Skeletal muscle tissue (tissue), 4 donors: ENCODE data around the gene KCNK15. TPM values are rescaled to one million over a fixed set of nuclear protein-coding genes. Genes with fewer than 3 reads are reported as not detected.
A peak's percentile ranks its signal among the peaks of the same experiment; 100 is the strongest.

Experiments used
- H3K27ac ChIP-seq: one replicate; pipeline ENCODE4 v1.7.0; 2013; ENCODE audit warnings: mild to moderate bottlenecking, low read depth, low read length, inconsistent platforms
- H3K27me3 ChIP-seq, 3 donors: one replicate each; pipeline ENCODE4 v1.7.0; 2013; ENCODE audit warnings: low read length in 3 of 3; ENCODE audit not compliant: control insufficient read depth in 3 of 3, insufficient read depth in 3 of 3
- H3K36me3 ChIP-seq, 3 donors: one replicate each; pipeline ENCODE4 v1.7.0; 2013; ENCODE audit warnings: low read length in 3 of 3; ENCODE audit not compliant: control insufficient read depth in 3 of 3, insufficient read depth in 3 of 3
- H3K4me1 ChIP-seq, 3 donors: one replicate each; pipeline ENCODE4 v1.7.0; 2013; ENCODE audit warnings: low read length in 3 of 3, mild to moderate bottlenecking in 3 of 3; ENCODE audit not compliant: control insufficient read depth in 3 of 3, insufficient read depth in 3 of 3
- H3K4me3 ChIP-seq, 3 donors: one replicate each; pipeline ENCODE4 v1.7.0; 2013; ENCODE audit warnings: low read length in 3 of 3
- H3K9ac ChIP-seq, 3 donors: one replicate each; pipeline ENCODE4 v1.7.0; 2013; ENCODE audit warnings: low read length in 3 of 3, mild to moderate bottlenecking in 3 of 3, moderate library complexity in 2 of 3, low read depth in 1 of 3
- H3K9me3 ChIP-seq, 3 donors: one replicate each; pipeline ENCODE4 v1.7.0; 2013; ENCODE audit warnings: low read length in 3 of 3; ENCODE audit not compliant: control insufficient read depth in 3 of 3
- total RNA-seq: library from RNA; depleted of rRNA; stranded (reverse); fragments of >200 nt; gene quantifications from one replicate; pipeline ENCODE4 v1.2.3, GENCODE V29; 2014
- donor health status: Osteomylitis.

Gene KCNK15
- total RNA-seq, 1 donor from 2014 or later: under 0.01 TPM

GRCh38 chr20:44723391-44723790 is 22.3 kb upstream of the KCNK15 start:
- H3K9me3 ChIP-seq: no peaks in the 10 kb centered on the region
- H3K36me3 ChIP-seq: peaks cover 0 to 16% (median 3%) of the 10 kb centered on the region in 3 donors
- no peak overlapping the region for H3K4me3 ChIP-seq
- no peak overlapping the region for H3K9ac ChIP-seq
- H3K27me3 ChIP-seq: no peaks in the 10 kb centered on the region
- H3K4me1 ChIP-seq: peaks cover 6 to 9% (median 9%) of the 10 kb centered on the region in 3 donors
- H3K27ac ChIP-seq: no peak overlapping the region

GRCh38 chr20:44723798-44724362 is 21.8 kb upstream of the KCNK15 start:
- H3K4me3 ChIP-seq: no peak overlapping the region
- peaks cover 0 to 16% (median 3%) of the 10 kb centered on the region in 3 donors for H3K36me3 ChIP-seq
- H3K4me1 ChIP-seq: peaks cover 9 to 12% (median 12%) of the 10 kb centered on the region in 3 donors
- no peaks in the 10 kb centered on the region for H3K9me3 ChIP-seq
- no peak overlapping the region for H3K9ac ChIP-seq
- H3K27ac ChIP-seq: no peak overlapping the region
- no peaks in the 10 kb centered on the region for H3K27me3 ChIP-seq

DNA sequence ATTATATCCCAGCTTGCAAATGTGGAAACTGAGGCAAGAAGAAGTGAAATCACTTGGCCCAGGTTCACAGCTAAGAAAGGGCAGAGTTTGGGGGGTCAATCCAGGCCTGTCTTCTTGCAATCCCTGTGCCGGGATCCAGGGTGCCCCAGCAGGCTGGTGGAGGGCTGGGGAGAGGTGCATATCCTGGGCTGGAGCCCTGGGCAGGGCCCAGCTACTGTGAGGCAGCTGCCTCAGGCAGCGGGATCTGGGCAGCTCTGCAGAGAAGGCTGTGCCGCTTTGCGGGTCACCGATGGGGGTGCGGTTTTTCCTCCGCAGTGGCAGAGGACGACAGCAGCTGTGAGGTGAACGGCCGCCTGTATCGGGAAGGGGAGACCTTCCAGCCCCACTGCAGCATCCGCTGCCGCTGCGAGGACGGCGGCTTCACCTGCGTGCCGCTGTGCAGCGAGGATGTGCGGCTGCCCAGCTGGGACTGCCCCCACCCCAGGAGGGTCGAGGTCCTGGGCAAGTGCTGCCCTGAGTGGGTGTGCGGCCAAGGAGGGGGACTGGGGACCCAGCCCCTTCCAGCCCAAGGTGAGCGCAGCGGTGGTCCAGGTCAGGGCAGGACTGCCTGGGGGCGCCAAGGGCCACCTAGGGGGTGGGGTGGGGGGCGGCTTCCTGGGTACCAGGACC is 21.1 kb upstream of the KCNK15 start:
- H3K27me3 ChIP-seq: no peaks in the 10 kb centered on the region
- no peaks in the 10 kb centered on the region for H3K9me3 ChIP-seq
- H3K9ac ChIP-seq: no peak overlapping the region
- peaks cover 16 to 19% (median 18%) of the 10 kb centered on the region in 3 donors for H3K4me1 ChIP-seq
- H3K4me3 ChIP-seq: no peak overlapping the region
- H3K36me3 ChIP-seq: peaks cover 0 to 14% (median 3%) of the 10 kb centered on the region in 3 donors
- no peak overlapping the region for H3K27ac ChIP-seq

- no peaks in the 10 kb centered on the region for H3K27me3 ChIP-seq
- no peak overlapping the region for H3K4me3 ChIP-seq
- peaks cover 16 to 20% (median 19%) of the 10 kb centered on the region in 3 donors for H3K4me1 ChIP-seq
- H3K9me3 ChIP-seq: no peaks in the 10 kb centered on the region
- H3K27ac ChIP-seq: no peak overlapping the region
- H3K9ac ChIP-seq: no peak overlapping the region
- peaks cover 0 to 12% (median 3%) of the 10 kb centered on the region in 3 donors for H3K36me3 ChIP-seq
Measured at GRCh38 chr20:44725837-44726236, 19.8 kb upstream of the KCNK15 start.

- Histone ChIP-seq H3K36me3 (peaks cover 0 to 12% (median 3%) of the 10 kb centered on the region in 3 donors), H3K9me3 (no peaks in the 10 kb centered on the region), H3K4me1 (peaks cover 20 to 26% (median 24%) of the 10 kb centered on the region in 3 donors)
Measured at GRCh38 chr20:44727039-44727438, 18.6 kb upstream of the KCNK15 start.

DNA sequence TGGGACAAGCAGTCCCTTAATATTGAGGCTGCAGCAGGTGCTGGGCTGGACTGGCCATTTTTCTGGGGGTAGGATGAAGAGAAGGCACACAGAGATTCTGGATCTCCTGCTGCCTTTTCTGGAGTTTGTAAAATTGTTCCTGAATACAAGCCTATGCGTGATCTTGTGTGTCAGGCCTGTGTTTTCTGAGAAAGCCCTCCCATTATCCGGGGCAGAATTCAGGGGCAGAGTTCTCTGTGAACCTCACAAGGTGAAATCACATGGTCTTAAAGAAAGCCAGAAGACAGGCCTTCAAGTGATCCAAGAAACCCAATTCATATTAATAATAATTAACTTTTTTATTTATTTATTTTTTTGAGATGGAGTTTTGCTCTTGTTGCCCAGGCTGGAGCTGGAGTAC is 18.0 kb upstream of the KCNK15 start:
- H3K27me3 ChIP-seq: no peaks in the 10 kb centered on the region
- no peaks in the 10 kb centered on the region for H3K9me3 ChIP-seq
- no peak overlapping the region for H3K4me3 ChIP-seq
- peaks cover 0 to 12% (median 3%) of the 10 kb centered on the region in 3 donors for H3K36me3 ChIP-seq
- H3K4me1 ChIP-seq: peaks cover 20 to 26% (median 24%) of the 10 kb centered on the region in 3 donors
- no peak overlapping the region for H3K27ac ChIP-seq
- H3K9ac ChIP-seq: no peak overlapping the region

More at GRCh38 chr20:44727039-44727438, 18.6 kb upstream of the KCNK15 start:
- H3K4me3 ChIP-seq: no peak overlapping the region
- H3K27ac ChIP-seq: no peak overlapping the region
- H3K9ac ChIP-seq: no peak overlapping the region
- H3K27me3 ChIP-seq: no peaks in the 10 kb centered on the region

GRCh38 chr20:44728801-44729443 is 16.7 kb upstream of the KCNK15 start:
- no peaks in the 10 kb centered on the region for H3K9me3 ChIP-seq
- H3K4me3 ChIP-seq: peak overlapping the region in 1 of 3 donors; percentile 38
- peak overlapping the region in 1 of 3 donors; percentile 57 for H3K9ac ChIP-seq
- no peaks in the 10 kb centered on the region for H3K27me3 ChIP-seq
- peaks cover 23 to 26% (median 24%) of the 10 kb centered on the region in 3 donors for H3K4me1 ChIP-seq
- peaks cover 0 to 7% (median 3%) of the 10 kb centered on the region in 3 donors for H3K36me3 ChIP-seq
- no peak overlapping the region for H3K27ac ChIP-seq

DNA sequence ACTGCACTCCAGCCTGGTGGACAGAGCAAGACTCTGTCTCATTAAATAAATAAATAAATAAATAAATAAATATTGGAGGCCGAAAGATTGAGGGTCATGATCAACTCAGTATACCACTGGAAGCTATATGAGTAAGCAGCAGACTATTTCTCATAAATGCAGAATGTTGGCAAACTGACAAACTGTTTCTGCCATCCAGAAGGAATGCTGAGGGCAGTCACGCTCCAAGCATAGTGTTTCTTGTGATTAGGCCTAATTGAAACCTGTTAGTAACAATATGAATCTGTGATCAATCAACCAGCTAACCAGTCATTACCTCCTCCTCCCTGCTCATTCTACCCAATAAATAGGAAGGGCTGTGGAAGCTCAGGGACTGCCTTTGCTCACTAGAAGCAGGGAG is 15.2 kb upstream of the KCNK15 start:
- Histone ChIP-seq H3K4me1 (peaks cover 23 to 26% (median 24%) of the 10 kb centered on the region in 3 donors), H3K36me3 (peaks cover 0 to 3% (median 3%) of the 10 kb centered on the region in 3 donors), H3K4me3 (no peak overlapping the region), H3K27me3 (no peaks in the 10 kb centered on the region), H3K9me3 (no peaks in the 10 kb centered on the region), H3K27ac (no peak overlapping the region), H3K9ac (no peak overlapping the region)

DNA sequence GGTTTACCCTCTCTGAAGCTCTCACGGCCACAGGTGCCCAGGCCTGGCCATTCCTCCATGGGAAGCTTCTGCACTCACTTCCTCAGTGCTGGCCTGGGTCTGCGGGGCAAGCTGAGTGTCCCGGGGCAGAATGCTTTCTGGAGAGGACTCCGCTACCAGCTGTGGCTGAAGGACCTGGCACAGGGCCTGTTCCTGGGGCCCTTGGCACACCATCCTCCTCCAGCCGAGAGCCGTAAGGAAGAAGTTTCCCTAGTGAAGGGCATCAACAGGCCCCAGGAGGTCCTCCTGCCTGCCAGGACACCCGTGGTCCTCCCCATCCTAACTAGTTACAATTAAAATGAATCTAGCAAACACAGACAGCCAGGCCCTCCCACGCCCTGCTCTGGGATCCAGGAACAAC is 14.0 kb upstream of the KCNK15 start:
- no peaks in the 10 kb centered on the region for H3K27me3 ChIP-seq
- H3K9me3 ChIP-seq: no peaks in the 10 kb centered on the region
- H3K27ac ChIP-seq: no peak overlapping the region
- peaks cover 22 to 30% (median 23%) of the 10 kb centered on the region in 3 donors for H3K4me1 ChIP-seq
- H3K9ac ChIP-seq: no peak overlapping the region
- H3K36me3 ChIP-seq: peaks cover 0 to 3% (median 0%) of the 10 kb centered on the region in 3 donors
- no peak overlapping the region for H3K4me3 ChIP-seq

DNA sequence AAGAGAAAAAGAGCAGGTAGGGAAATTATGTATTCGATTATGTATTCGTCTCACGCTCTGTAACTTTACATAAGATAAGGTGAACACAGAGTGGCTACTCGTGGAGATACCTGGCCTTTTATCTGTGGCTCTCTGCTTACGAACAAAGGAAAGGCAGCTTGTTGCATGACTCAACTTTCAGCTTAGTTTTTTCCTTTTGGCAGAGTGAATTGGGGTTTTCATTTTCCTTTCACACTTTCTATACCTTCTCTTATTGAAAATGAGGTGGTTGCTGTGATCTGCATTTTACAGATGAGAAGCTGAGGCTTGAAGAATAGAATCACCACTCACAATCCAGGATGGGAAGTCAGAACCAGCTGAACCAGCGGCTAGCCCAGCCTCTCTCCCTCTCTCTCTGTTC is 13.3 kb upstream of the KCNK15 start:
- Histone ChIP-seq H3K27me3 (no peaks in the 10 kb centered on the region), H3K27ac (no peak overlapping the region), H3K4me1 (peaks cover 22 to 30% (median 23%) of the 10 kb centered on the region in 3 donors)

More for the DNA sequence above, 13.3 kb upstream of the KCNK15 start:
- H3K4me3 ChIP-seq: no peak overlapping the region
- no peaks in the 10 kb centered on the region for H3K9me3 ChIP-seq
- H3K36me3 ChIP-seq: peaks cover 0 to 3% (median 0%) of the 10 kb centered on the region in 3 donors
- H3K9ac ChIP-seq: no peak overlapping the region
